GM10266 (cell line): Measurements from ENCODE around the gene VWF.

Experiments
- DNase-seq: peaks from one replicate; pipeline ENCODE4 v3.0.0; 2012; ENCODE audit errors: extremely low spot score
- CTCF ChIP-seq: IDR thresholded peaks from 2 replicates; pipeline ENCODE4 v1.5.1; 2012; ENCODE audit warnings: mild to moderate bottlenecking, low read depth; ENCODE audit not compliant: control insufficient read depth, insufficient read depth; ENCODE audit errors: missing control alignments

Gene VWF

GRCh38 chr12:6067152-6067916 is 57.1 kb downstream of the VWF start:
- no peak for DNase-seq

GRCh38 chr12:6066651-6067050 is 57.8 kb downstream of the VWF start:
- TF ChIP-seq CTCF, result no peak

More at GRCh38 chr12:6067152-6067916, 57.1 kb downstream of the VWF start:
- TF ChIP-seq CTCF, result no peak

GRCh38 chr12:6065863-6066199 is 58.6 kb downstream of the VWF start:
- TF ChIP-seq CTCF, result no peak
- DNase-seq, result no peak

More at GRCh38 chr12:6066651-6067050, 57.8 kb downstream of the VWF start:
- no peak for DNase-seq

- TF ChIP-seq CTCF, result no peak
These were observed 59.2 kb downstream of the VWF start for GRCh38 chr12:6065131-6065862.

GRCh38 chr12:6062757-6063735 is 61.4 kb downstream of the VWF start:
- TF ChIP-seq CTCF, result peak; percentile 83
- peak; percentile 83 for DNase-seq

More at GRCh38 chr12:6065131-6065862, 59.2 kb downstream of the VWF start:
- DNase-seq, result no peak

- TF ChIP-seq CTCF, result no peak
- no peak for DNase-seq
These were observed 62.1 kb downstream of the VWF start for GRCh38 chr12:6062395-6062756.
